ENCODE results near the gene SUDS3.

SUDS3 gene

DNA sequence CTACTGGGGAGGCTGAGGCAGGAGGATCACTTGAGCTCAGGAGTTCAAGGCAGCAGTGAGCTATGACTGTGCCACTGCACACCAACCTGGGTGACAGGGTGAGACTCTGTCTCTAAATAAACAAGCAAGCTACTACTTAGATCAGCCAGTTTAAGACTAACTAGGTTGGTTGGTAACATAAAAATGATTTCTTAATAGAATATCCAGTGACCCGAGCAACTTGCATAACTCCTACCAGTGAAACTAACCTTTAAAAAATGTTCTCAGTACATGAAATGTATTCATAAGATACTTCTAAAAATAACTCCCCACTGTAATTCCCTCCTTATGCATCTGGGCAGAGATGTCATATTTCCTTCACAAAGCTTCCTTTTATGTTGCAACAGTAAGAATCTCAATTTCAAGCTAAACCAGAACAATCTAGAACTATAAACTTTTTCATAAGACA lies 19.5 kb upstream of the SUDS3 start:
- no peak for DNase-seq (ENCODE audit: low read depth in 2 of 2, low spot score in 1 of 2)

DNA sequence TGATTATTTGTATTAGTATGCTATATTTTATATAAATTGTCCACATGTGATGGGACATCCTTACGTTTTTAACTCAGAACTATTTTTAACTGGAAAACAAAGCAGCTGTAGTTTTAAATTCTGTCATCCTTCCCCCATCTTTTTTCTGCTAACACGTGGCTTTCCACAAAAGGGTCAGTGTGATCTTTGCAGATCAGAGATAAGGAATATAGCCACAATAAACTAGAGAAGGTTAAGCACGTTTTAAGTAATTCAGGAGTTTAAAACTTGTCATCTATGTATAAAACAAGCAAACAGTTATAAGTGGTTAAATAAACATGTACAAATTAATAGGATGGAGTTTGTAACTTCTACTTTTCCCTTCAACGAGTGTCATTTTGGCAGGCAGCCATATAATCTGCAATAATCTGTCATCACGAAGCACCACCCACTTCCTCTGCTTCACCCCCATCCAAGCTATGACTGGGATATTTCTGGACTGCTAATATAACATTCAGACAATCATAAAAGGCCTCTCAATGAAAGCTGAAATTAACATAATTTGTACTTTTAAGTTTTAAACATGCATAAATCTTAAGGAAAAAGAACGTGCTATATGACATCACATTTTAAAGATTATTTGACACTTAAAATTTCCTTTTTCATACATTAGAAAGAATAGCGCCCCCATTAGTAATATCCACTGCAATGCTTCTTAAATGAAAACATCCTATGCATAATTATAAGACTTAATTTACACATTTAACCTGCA lies 18.9 kb upstream of the SUDS3 start:
- DNase-seq (ENCODE audit: low read depth in 2 of 2, low spot score in 1 of 2), result no peak

DNA sequence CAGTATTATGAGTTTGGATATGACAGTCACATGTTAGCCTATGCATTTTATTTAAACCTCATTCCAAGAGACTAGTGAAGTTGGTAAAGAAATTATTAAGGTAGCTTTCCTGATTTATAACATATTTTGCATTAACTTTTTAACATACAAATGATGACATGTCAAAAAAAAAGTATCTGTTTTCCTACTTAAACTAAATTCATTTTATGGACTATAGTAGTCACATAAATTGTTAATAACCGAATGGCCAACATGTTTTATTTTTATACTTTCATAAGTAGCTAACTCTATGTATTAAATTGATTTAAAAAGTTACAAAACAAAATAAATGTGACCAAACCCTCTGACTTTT lies 18.4 kb upstream of the SUDS3 start:
- no peak for DNase-seq (ENCODE audit: low read depth in 2 of 2, low spot score in 1 of 2)

DNA sequence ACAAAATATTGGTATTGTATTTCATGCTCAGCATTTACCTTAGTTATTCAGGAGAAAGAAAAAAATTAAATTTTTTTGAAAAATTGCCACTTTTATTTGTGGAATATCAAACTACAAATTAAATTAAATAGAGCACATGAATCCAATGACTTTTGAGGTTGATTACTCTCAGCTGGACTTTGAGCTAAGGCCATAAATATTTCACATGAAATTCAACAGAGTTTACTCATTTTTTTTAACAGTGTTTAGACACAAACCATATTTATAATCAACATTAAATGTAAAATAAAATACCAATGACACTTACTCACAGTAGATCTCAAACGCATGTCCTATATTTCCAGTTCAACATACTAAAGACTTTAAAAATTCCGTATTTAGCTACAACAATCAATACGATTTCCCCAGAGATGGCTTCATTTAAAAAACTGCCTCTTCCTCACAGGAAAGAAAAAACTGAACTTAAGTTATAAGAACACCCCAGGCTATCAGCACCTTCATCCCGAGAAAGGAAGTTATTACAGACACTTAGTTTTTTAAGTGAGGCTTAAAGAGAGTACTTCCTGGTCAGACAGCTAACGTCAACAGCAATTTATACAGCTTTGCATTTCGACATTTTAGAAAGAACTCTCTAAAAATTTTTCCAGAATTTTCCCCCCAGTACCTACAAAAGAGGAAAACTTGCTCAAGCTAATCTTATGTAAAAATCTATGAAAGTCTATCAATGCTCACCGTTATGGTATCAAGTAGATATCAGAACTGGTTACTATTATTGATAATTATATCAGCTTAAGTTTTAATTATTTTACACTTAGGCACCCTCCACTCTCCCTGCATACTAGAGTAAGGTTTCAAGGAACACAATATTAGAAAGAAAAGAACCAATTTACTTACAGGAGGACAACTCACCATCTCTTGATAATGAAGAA lies 17.5 kb upstream of the SUDS3 start:
- DNase-seq (ENCODE audit: low read depth in 2 of 2, low spot score in 1 of 2), result no peak

DNA sequence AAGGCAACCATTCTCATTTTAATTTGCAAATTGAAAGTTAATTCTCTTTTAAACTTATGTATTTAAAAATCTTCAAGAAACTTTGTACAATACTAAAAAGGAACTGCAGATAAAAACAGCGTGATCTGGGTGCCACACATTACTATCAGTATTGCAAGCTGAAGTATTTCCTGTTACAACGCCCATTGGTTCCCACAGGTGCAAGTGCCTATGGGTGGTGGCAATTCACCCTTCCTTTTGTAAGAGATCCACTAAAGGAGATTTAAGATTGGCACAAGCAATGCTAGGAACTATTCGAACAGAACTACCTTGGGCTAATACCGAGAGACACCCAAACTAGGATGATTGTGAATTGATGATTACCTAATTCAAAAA lies 16.8 kb upstream of the SUDS3 start:
- DNase-seq (ENCODE audit: low read depth in 2 of 2, low spot score in 1 of 2), result no peak

DNA sequence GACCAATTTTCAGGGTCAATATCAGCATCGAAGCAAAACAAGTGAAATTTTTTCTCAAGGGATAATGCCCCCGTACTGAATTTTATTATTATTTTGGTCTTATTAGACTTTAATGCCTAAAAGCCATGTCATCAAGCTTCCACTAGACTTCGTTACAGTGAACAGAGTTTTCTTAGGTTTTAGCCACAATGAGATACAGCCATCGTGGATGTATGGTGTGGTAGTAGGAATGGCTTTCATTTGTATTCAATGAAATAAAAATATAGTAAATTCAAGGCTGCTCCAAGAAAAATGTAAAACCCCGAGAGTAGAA lies 15.3 kb upstream of the SUDS3 start:
- no peak for DNase-seq (ENCODE audit: low read depth in 2 of 2, low spot score in 1 of 2)

DNA sequence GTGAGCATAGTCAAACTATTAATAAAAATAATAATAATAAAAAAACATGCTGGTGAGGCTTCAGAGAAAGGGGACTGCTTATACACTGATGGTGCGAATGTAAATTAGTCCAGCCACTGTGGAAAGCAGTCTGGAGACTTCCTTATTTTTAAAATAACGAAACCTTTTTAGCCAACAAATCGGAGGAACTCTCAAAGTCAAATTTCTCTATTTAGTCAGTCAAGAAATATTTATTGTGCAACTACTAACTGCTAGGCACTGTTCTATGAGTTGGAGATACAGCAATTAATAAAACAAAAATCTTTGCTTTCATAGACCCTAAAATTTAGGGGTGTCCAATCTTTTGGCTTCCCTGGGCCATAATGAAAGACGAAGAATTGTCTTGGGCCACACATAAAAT lies 14.5 kb upstream of the SUDS3 start:
- DNase-seq (ENCODE audit: low read depth in 2 of 2, low spot score in 1 of 2), result no peak

DNA sequence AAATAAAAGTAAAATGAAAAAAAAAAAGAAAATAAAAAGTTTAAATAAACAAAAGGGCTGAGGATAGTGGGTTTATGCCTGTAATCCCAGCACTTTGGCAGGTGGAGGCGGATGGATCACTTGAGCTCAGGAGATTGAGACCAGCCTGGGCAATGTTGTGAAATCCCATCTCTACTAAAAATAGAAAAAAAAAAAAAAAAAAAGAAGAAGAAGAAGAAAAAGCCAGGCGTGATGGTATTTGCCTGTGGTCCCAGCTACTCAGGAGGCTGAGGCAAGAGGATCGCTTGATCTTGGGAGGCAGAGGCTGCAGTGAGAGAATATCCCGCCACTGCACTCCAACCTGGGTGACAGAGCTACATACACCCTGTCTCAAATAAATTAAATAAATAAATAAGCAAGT lies 7.5 kb upstream of the SUDS3 start:
- DNase-seq (ENCODE audit: low read depth in 2 of 2, low spot score in 1 of 2), result no peak

DNA sequence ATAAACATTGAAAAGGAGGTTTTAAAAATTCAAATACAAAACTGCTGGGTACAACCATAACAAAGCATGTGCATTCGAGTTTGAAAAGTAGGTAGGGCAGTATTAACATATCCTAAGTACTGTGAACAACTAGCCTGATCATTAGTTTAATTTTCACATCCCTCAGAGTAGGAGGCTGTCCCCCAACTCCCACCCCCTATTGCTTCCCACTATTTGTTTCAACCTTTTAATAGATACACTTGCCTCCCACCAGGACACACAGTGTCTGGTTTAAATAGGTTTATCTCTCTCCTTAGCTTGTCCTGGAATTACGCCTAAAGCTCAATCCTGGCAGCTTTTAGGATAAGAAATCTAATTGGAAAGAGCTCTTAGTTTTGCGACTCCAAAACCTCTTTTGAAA lies 5.8 kb upstream of the SUDS3 start:
- DNase-seq (ENCODE audit: low read depth in 2 of 2, low spot score in 1 of 2), result no peak

DNA sequence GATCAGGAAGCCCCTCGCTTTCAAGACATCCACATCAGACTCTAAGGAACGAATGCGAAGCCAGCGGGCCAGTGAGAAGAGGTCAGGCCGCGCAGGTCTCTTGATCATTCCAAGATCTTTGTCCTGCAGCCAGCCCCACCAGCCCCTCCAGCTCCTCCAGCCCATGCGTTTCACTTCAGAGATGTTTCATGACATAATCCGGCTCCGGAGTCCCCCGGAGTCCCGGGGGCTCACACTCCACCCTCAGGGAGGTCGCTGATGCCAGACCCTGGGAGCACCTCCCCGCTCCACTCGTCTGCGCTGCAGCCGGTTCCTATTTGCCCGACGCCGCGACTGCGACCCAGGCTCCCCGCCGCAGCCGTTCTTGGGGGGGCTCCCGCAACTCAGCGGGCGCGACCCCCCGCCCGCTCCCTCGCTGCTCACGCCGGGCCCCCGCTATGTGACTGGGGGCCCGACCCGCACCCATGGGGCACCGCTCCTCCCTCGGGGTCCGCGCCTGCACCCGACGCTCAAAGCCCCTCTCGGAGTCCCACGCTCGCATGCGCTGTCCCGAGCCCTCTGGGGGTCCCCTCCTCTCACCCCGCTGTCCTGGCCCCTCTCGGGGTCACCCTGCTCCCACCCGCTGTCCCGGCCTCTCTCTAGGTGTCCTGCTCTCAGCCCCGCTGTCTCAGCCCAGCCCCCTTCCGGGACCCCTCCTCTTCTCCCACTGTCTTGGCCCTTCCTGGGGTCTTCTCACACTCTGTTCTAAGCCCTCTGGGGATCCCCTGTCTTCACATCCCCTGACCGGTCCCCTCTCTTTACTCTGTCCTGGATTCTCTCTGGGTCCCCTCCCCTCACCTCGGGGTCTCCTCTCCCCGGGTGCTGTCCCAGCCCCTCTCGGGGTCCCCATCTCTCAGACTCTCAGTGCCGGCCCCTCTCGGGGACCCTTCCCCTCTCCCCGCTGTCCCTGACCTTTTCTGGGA lies 4.8 kb upstream of the SUDS3 start:
- DNase-seq (ENCODE audit: low read depth in 2 of 2, low spot score in 1 of 2), result no peak

DNA sequence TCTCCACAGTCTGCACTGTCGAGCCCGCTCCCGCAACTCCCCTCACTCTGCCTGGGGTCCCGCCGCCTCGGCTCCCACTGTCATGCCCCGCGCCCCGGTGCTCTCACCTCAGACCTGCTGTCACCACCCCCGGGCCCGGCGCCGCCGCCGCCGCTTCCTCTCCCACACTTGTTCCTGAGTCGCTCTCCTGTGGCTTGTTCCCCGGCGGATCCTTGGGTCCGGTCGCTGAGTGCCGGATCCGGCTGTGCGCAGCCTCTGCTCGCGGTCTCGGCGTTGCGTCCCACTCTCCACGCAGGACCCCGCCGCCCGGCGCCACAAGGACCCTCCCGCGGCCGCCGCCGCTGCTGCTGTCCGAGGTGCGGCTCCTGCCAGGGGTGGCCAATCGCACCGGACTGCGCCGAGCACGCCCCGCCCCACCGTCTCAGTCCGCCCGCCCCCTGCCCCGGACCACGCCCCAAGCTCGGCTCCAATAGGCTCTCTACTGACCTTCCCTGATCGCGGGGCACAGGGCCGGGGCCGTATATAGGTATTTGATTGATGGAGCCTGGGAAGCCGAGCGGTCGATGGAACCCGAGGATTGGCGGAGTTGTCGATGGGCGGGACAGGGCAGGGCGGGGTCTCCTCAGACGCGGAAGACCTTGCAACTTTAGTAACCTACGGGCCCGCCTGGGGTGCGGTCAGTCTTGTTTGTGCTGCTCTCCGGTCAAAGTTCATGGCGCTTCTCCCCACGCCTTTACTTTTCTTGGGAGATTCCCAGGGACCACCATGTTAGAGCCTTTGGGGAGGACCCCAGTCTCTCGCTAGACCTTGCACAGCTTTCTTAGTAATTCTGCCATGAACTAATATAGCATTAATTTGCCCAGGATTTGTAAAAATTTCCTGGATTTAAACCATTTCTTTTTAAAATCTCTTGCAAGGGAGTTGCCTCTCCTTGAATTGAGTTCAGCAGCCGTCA lies 3.5 kb upstream of the SUDS3 start, which contains the start of gene TAOK3:
Gene TAOK3, minus strand, starts transcription at position 367 of the 955 bp plus-strand sequence. CDS start 117,340 bp downstream, outside the sequence.
- peak; percentile 93 to 94 for DNase-seq (ENCODE audit: low read depth in 2 of 2, low spot score in 1 of 2)

DNA sequence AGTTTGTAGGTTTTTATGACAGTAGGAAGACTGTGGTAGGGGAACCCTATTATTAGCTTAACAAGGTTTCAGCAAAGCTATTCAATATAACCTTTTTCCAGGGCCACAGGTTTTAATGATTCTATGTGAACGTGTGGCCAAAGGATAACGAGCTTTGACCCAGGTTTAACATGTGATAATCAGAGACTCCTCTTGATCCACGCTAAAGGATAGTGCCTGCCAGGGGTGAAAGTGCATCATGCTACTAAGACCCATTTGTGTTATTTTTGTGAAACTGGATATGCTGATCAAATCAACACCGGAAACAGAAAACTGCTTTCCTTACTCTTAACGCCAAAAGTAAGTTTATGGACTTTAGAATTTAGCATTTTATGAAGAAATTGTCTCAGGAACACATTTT lies 2.7 kb upstream of the SUDS3 start:
- DNase-seq (ENCODE audit: low read depth in 2 of 2, low spot score in 1 of 2), result no peak

DNA sequence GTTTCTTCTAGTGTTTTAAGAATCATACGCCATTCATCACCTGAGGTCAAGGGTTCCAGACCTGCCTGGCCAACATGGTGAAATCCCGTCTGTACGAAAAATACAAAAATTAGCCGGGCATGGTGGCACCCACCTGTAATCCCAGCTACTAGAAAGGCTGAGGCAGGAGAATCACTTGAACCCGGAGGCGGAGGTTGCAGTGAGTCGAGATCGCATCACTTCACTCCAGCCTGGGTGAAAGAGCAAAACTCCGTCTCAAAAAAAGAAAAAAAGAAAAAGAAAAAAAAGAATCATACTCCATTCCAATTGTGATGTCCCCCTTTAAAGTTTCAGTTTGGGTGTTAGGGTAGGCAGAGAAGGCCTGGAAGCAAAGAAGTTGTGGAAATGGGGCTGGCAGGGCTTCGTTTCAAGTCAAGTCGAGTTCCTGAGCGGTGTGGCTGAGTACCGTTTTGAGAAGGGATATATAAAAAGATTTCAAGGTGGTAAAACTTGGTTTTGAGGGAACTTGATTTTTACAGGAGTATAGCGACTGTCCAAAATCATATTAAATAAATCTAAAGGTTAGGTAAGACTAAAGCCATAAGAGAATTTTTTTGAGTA lies 2.1 kb upstream of the SUDS3 start:
- DNase-seq (ENCODE audit: low read depth in 2 of 2, low spot score in 1 of 2), result no peak

DNA sequence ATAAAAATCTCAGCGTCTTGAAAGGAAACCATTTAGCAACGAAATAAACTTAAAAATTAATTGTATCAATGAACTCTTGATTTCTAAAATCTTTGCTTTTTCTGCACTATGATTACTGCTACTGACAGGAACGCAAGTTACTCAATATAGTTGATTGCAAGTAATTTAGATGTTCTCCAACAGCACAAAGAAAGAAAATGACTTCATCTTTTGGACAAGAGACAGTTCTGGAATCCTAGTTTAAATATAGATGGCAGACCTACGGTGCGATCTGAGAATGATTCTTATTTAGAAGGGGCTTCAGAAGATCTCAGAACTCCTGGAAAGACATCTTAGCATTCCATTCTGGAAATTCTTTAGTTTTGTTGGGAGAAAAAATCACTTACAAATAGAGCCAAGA lies 1.4 kb upstream of the SUDS3 start:
- no peak for DNase-seq (ENCODE audit: low read depth in 2 of 2, low spot score in 1 of 2)

DNA sequence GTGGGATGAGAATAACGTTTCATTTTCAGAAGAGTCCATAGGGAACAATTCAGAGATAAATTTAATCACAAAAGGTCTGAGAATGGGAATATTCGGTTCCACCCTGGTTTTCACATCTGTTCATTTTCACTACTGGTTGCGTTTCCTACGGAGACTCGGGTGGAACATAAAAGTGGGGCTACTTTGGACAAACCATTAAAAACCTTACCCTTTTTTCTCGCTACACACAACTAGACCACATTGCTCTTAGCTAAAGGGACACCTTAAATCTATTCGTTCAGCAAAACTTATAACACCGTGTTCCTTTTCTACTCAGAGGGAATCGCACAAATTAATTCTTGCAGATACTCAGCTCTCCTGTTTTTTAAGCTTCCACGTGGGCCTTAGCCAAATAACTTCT lies 1.0 kb upstream of the SUDS3 start:
- DNase-seq (ENCODE audit: low read depth in 2 of 2, low spot score in 1 of 2), result no peak

DNA sequence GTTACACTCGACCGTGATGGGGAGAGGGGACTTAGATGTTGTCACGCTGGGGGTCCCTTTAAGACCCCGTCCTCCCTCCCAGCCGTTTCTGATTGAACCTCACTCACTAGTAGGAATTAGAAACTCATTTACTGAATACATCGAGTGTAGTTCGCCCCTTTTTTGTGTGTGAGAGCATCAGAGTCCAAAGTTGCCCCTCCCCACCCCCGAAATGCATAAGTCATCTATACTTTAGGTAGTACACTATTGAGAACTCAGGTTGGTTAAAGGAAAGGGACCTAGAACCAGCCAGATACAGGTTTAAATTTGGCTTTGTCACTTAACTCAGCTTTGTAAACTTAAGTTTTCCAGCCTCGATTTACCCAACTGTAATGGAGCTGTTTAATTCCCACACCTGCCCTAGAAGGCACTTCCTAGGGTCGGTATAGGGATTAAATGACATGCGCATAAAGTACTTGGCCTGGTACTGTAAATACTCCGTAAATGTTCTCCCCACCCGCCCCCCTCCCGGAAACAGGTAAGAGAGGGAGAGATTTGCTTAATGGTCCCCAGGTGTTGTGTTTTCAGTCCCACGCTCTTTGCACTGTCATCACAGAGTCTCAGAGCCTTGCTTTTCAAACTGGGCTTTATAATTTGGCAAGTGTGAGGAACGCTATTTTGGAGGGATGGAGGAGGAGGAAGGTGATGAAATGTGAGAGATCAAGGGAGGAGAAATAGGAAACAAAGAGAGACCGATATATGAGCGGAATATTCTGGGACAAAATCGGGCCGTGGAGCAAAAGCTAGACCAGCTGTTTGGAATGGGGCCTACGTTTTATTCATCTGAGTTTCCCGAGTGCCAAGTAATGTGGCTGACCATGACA lies 897 bp downstream of the SUDS3 start:
- DNase-seq (ENCODE audit: low read depth in 2 of 2, low spot score in 1 of 2), result no peak

DNA sequence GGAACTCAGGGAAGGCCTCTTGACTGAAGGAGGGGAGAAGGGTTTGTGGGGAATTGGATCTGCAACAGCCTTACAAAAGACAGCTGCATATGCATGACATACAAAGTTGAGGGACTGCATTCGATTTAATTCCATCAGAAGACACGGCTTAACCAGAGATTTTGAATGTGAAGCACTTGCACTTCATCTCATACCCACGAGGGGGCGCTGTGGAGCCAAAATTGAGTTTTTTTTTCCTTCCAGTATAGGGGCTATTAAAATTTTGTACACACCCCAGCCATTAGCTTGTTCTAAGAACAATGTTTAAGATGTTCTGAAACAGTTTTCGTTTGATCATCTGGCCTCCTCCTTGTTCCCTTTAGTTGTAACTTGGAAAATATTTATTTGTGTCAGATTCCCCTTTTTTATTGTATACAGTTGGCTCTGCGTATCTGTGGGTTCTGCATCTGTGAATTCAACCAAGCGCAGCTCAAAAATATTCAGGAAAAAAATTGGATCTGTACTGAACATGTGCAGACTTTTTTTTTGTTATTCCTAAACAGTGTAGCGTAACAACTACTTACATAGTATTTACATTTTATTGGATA lies 1.6 kb downstream of the SUDS3 start:
- peak; percentile 57 to 64 for DNase-seq (ENCODE audit: low read depth in 2 of 2, low spot score in 1 of 2)

DNA sequence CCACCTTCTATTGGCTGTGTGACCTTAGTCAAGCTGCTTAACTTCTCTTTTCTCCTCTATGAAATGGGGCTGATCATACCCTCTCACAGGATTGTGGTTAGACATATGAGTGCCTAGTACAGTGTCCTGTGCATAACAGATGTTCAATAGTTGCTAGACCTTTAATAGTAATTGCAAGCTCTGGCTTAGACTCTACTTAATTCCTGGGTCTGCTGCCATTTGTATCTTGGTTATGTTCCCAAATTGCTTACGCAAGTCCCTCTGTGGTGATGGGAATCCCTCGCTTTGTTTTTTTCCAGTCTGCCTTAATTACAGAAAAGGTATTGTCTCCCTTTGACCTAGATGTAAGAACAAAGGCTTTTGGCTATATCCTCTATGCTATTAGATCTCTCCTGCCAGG lies 15.1 kb downstream of the SUDS3 start:
- no peak for DNase-seq (ENCODE audit: low read depth in 2 of 2, low spot score in 1 of 2)

DNA sequence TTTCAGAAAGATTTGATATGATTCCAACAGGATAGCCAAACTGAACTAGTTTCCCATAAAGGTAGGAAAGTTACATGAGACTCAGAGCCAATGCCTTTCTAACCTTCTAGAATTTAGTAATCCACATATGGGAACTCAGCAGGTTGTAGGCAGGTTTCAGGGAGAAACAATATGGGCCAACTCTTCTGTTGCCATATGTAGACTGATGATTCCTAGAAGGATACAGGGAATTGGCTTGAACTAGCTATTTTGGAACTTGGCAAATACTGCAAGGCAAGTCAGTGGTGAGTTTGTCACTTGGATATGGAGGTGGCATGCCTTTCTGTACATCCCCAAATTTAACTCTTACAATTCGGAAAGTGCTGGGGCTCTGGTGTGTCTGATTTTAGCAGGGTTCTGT lies 15.5 kb downstream of the SUDS3 start:
- DNase-seq (ENCODE audit: low read depth in 2 of 2, low spot score in 1 of 2), result no peak
